NCI-H2107 treated with DMSO at 0.1 percent for 48 hours (cell line): ENCODE results near the gene ARHGAP26.
"Not testable (repeated sequence)": the region's sequence is repeated elsewhere in the genome, so short reads cannot be mapped to it uniquely, and the experiment has no call there.

Experiments
- DNase-seq: peaks from one replicate; lab custom pipeline; 2025; ENCODE audit not compliant: unreplicated experiment; lab: John Stamatoyannopoulos, UW

ARHGAP26 gene

GRCh38 chr5:143077453-143078103 is 307.4 kb downstream of the ARHGAP26 start:
- DNase-seq = no peak

- no peak for DNase-seq
Observed at GRCh38 chr5:143078313-143078712, 308.1 kb downstream of the ARHGAP26 start.

DNA sequence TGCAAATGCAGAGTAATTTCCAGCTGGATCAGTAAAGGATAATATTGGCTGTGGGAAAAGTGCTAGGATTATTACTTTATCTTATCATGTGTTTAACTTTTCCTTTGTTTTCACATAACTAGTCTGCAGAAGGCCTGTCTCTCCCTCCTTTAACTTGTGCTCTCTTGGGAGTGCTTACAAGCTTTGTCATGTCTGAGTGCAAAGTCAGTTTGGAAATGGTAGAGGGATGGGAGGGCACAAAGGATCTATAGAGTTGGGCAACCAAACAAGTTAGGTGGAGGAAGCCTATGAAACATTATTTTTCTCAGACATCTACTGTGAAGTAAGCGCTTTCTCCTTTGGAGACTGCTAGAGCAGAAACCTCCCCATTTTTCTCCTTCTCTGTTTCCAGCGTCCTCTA is 308.8 kb downstream of the ARHGAP26 start:
- no peak for DNase-seq

DNA sequence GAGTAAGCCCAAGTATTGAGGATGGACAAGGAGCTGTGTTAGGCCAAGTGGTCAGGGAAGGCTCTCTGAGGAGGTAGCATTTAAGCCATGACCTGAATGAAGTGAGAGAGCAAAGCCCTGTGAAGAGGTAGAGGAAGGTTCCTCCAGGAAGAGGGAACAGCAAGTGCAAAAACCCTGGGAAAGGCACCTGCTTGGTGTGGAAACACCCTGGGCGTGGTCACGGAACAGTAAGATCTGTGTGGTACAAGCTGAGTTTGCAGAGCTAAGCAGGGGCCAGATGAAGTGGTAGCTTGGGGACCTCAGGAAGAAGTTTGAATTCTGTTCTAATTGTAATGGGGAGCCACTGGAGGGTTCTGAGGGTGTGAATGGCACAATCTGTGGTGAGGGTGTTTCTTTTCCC is 310.2 kb downstream of the ARHGAP26 start:
- no peak for DNase-seq

GRCh38 chr5:143080982-143081381 is 310.8 kb downstream of the ARHGAP26 start:
- no peak for DNase-seq

- DNase-seq = no peak
Observed at GRCh38 chr5:143083006-143083405, 312.8 kb downstream of the ARHGAP26 start.

- no peak for DNase-seq
Observed at GRCh38 chr5:143084407-143084806, 314.2 kb downstream of the ARHGAP26 start.

GRCh38 chr5:143085319-143085917 is 315.2 kb downstream of the ARHGAP26 start:
- DNase-seq = no peak

GRCh38 chr5:143086546-143086907 is 316.4 kb downstream of the ARHGAP26 start:
- no peak for DNase-seq

- DNase-seq = no peak
Observed at GRCh38 chr5:143086908-143087637, 316.9 kb downstream of the ARHGAP26 start.

- DNase-seq = not testable (repeated sequence)
Observed at GRCh38 chr5:143088702-143089101, 318.5 kb downstream of the ARHGAP26 start.

DNA sequence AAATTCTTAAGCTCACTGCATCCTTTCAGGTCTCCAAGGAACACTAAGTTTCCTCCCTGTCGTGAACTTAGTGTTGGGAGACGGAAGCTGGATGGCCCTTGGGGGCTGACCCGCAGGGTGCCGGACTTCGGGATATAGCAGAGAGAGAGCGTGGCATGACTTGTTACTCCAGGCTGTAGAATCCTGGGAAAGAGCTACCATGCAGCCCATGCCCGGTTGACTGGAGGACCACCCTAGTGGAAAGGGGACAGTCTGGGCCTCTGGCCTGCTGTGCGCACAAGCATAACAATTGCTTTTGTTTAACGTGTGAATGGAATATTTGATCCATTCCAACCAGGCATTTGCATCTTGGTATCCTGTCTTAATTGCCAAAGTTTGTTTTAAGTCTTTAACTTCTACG is 319.9 kb downstream of the ARHGAP26 start:
- DNase-seq = not testable (repeated sequence)

- not testable (repeated sequence) for DNase-seq
Observed at GRCh38 chr5:143092711-143093451, 322.7 kb downstream of the ARHGAP26 start.

- no peak for DNase-seq
Observed at GRCh38 chr5:143093452-143094086, 323.4 kb downstream of the ARHGAP26 start.

DNA sequence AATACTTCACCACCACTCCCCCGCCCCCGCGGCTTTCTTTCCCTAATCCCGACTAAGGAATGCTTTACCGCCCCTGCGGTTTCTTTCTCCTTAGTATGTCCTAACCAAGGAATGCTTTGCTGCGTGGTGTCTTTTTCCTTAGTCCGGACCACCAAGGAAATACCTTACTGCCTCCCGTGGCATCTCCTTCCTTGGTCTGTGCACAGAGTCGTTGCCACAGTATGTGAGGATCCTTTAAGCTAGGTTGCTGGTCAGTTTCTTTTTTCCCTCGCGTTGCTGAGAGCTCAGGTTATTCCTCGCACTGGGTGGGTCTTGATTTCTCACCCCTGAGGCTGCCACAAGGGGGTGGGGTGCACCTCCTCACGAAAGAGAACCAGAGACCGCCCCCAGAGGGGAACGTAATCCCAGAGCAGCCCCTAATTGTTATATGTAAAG is 323.9 kb downstream of the ARHGAP26 start:
- no peak for DNase-seq

- DNase-seq = not testable (repeated sequence)
Observed at GRCh38 chr5:143094608-143095007, 324.4 kb downstream of the ARHGAP26 start.

GRCh38 chr5:143101121-143101520 is 330.9 kb downstream of the ARHGAP26 start:
- DNase-seq = no peak

DNA sequence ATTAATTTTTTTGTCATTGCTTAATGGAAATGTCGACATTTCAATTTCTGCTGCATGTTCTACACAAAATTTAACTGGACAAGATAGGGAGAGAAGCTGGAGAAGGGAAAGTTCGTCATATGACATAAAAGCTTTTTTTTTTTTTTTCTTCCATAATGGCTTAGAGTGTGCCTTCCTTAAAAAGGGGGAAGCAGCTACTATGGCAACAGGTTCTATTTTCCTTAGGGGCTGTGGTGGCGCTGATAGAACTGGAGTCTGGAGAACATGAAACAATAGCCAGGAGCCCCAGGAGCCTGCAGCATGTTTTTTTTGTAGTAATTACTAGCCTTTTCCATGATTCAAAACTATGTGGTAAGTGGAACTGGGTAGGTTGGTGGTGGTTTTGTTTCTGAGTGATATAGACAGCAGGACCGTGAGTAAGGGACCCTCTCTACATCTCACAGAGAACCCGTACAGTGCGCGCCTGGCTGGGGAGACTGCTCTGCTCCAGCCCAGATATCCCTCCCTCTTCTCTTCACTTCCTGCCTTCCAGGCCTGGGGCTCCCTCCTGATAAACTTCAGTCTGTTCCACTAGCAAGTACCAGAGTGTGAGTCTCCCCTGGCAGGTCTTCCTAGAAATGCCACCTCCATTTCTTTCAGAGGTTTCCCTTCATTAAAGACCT is 331.7 kb downstream of the ARHGAP26 start:
- DNase-seq = no peak

- no peak for DNase-seq
Observed at GRCh38 chr5:143102411-143102810, 332.2 kb downstream of the ARHGAP26 start.

- DNase-seq = no peak
Observed at GRCh38 chr5:143105216-143105905, 335.2 kb downstream of the ARHGAP26 start.
